Dermis microvascular lymphatic vessel endothelial cell (primary cell): Measurements from ENCODE around the gene MAPK11. TPM values are rescaled to one million over a fixed set of nuclear protein-coding genes. Genes with fewer than 3 reads are reported as not detected.
A peak's percentile ranks its signal among the peaks of the same experiment; 100 is the strongest.

Source experiments
- DNase-seq, 2 donors: peaks; one replicate each; pipeline versions ENCODE4 v3.0.0 to v3.0.0-alpha.2; 2010; ENCODE audit warnings: low read depth in 2 of 2
- total RNA-seq: library from RNA; depleted of rRNA; stranded (reverse); fragments of >200 nt; gene quantifications from 2 replicates; pipeline ENCODE4 v1.2.1, GENCODE V29; 2014

The MAPK11 gene
- total RNA-seq, result 19.9 and 25.9 TPM in 2 replicates

DNA sequence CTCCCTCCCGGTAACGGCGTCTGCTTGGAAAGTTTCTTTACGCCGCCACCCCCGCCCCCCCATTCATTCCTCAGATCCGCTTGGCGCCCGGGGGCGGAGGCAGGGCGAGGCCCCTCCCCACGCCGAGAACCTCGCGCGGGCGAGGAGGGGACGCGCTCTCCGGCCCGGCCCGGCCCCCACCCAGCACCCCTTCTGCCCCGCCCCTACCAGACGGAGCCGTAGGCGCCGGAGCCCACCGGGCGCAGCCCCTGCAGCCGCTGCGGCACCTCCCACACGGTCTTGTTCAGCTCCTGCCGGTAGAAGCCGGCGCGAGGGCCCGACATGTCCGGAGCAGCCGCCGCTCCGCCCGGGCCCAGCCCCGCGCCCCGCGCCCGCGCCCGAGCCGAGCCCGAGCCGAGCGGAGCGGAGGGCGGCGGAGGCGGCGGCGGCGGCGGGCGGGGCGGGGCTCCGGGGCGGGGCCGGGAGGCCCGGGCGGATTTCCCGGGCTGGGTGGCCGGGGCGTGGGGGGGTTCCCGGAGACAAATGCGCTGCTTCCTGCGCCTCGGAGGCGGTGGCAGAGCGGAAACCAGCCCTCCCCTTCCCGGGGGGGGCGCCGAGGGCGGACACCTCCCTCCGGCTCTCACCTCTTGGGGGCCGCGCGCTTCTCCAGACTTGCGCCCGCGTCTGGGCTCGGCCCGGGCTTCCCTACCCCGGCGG is at the start of gene MAPK11:
Gene MAPK11, minus strand, starts transcription at position 411 of the 696 bp plus-strand sequence. Its CDS starts 88 bp downstream, at position 323.
- DNase-seq, result peak in 1 of 2 donors; percentile 71

DNA sequence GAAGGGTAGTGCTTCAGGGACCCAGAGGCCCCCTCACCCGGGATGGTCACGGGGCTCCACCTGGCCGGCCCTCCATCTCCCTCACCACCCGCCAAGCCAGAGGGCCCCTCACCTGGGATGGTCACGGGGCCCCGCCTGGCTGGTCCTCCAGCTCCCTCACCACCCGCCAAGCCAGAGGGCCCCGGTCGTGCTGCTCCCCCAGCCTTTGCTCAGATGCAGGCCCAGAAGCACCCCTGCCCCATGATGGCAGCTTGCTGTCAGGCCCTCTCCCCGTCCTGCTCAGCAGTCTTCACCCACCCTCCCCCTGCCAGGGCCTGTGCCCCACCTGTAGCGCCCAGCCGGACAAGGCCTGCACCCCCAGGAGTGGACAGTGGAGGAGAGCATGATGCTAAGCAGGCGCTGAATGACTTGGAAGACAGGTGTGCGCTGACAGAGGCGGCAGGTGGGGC is 49.3 kb upstream of the MAPK11 start:
- no peak for DNase-seq

DNA sequence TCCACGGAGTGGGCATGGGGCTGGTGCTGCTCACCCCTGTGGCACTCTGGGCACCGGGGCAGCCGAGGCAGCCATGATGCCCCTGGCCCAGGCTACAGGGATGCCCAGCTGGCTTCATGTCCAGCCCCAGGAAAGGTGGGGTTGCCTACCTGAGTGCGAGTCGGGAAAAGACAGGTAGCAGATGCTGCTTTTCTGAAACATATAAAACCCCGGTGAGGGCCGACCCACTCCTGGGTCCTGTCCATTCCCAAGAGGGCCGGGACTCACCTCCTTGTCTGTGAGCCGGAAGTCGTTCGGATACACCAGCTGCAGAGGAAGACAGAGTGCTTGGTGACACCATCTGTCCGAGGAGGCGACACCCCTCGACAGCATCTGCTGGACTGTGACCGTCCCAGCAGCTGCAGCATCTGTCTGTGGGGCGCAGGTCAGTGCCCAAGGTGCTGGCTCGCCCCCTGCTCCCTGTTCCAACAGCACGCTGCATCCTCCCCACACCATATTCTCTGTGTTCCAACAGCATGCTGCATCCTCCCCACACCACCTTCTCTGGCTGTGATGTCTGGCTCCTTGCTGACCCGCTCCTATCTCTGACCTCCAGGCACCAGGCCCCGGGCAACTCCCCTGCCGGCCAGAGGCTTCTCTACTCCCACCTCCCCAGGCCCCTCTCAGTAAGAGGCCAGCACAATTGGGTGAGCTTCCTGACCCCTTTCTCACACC is 48.7 kb upstream of the MAPK11 start:
- DNase-seq, result no peak

DNA sequence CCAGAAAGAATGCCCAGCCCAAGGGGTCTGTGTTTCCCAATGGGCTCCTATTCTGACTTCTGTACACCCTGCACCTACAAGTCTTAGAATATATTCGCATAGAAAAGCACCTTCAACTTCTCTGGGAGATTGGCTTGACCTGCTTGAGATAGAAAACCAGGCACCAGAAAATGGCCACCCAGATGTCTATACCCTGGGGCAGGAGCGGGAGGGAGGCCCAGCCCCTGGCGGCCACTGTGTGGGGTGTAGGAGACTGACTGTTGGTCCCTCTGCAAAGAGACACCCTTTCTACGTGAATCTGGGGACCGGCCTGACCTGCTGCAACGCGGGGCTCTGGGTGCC is 48.1 kb upstream of the MAPK11 start:
- no peak for DNase-seq

DNA sequence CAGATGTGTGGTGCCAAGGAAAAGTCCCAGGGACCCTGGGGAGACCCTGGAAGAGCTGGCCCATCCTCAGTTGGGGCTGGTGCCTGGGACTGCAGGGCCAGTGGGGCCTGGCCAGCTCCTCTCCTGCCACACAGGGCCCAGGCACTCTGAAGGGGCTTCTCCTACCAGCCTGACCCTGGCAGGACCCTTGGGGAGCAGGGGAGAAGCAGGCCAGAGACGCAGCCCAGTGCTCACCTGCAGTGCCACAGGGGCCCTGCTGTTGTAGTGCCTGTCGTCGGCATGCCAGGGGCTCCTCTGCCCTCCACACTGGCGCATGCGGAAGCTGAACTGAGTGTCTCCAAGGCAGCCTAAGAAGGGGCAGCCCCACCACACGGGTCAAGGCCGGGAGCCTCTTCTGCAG is 47.5 kb upstream of the MAPK11 start:
- no peak for DNase-seq

DNA sequence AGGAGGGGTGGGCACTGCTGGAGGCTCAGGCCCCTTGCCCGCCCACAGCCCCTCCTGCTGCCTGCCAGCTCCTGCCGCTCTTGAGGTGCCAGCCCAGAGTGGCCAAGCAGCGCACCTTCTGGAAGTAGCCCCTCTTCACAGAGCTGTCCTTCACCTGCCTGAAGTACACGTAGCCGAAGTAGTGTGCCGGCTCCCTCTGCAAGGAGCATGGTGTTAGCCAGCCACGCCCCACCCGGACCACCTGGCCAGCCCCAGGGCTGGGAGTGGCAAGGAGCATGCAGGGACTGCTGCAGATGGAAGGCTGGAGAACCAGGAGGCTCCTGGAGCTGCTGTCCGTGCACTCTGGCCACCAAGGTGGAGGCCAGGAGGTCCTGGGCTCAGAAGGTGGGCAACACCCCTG is 47.0 kb upstream of the MAPK11 start:
- DNase-seq, result no peak

DNA sequence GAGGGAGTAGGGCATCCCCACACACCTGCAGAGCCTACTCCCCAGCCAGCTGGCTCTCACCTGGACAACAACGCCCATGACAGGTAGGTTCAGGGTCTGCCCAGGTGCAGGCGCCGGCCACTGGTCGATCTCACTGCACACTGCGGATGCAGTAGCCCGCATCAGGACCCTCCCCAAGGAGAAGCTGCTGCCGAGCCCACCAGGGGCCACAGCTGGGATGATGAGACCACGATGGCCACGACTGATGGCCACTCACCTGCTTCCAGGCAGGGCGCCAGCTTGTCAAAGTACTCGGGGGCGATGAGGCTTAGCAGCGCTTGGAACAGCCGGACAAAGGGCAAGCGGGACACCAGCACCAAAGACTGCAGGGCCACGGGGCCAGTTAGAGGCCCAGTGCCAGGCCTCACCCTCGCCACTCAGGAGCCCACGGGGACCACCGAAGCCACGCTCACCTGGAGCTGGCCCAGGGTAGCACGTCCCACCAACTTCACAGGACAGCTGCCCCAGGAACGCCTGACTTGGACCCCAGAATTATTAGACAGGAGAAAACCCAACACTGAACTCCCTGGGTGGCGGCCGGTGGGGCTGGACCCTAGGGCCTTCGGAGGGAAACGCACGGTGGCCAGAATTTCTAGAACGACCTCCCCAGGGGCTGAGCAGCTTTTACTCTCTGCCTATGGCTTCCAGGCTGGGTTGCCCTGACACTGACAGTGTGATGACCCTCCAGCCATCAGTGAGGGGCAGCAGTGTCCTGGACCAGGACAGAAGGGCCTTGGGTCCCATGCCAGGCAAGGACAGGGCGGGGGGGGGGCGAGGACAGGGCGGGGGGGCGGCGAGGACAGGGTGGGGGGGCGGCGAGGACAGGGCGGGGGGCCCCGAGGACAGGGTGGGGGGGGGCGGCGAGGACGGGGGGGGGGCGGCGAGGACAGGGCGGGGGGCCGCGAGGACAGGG is 46.2 kb upstream of the MAPK11 start:
- no peak for DNase-seq

DNA sequence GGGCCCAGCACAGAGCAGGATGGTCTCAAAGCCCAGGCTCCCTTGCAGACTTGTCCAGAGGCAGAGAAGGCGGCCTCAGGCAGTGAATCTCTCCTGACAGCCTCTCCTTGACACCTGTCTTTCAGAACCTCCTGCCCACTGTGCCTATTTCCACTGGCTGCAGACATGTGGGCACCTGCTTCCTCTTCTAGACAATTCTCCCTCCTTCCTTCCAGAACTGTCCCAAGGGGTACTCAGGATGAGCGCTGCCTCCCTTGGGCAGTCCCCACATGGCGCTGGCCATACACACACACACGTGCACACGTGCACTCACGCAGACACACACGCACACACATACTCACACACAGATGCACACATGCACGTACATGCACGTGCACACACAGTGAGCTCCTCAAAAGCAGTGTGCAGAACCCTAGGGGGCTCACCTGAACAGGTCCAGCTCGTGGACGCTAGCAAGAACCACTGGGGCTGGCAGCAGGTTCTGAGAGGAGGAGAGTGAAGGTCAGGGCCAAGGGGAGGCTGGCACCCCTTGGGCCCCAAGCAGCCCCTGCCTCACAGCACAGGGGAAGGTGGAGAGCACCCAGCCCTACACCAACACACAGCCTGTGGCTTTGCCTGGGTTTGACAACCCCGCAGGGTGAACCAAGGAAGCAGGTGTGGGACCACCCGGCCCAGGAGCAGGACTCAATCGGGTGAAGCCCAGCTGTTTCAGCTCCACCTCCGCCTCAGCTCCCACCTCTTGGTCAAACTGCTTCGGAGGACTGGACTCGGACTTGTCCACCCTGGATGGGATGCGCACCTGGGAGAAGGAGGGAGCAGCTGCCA is 45.3 kb upstream of the MAPK11 start:
- no peak for DNase-seq

DNA sequence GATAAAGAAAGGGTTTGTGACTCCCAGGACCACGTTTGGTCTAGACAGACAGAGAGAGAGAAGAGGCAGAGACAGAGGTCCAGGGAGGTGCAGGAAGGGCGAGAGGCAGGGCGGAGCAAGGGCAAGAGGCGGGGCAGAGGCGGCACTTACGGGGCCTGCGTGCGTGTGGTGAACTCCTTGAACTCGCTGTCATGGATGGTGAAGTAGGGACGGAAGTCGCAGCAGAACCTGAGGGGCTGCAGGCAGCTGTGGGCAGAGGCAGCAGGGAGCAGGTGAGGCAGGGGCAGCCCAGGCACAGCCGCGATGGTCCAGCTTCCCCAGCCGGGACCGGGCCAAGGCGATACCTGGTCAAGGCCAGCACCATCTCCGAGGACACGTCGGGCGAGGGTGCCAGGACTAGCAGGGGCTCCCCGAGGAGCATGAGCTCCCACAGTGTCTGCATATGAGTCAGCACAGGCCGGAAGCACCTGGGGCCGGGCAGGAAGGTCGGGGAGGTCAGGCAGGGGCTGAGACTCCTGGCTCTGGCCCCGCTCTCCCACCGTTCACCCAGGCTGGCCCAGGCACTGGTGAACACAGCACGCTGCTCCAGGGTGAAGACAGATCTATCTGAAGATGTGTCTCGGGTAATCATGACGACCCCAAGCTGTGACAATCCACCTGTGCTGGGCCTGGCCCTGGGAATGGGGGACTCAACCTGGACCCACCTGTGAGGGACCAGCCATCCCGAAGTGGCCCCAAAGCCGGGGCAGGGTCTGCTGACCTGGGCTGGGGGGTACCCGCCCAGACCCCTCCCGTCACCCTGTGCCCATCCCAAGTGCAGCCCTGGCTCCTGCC is 44.5 kb upstream of the MAPK11 start:
- peak in 1 of 2 donors; percentile 58 for DNase-seq

DNA sequence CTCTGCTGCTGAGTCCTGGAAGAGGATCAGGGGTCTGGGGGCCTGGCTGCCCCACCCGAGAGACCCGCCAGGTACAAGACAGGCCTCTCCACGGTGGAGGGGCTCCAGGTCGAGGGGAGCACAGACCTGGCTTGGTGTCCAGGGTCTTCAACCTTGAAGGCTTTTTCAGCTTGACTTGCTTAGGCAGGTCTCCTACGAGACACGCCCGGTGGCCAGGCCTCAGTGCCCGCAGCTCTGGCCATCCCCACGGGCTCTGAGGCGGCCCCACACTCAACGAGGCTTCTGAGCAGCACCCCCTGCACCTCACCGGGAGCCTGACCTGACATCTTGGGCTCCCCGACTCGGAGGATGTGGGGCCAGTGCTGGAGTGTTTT is 43.9 kb upstream of the MAPK11 start:
- DNase-seq, result no peak

DNA sequence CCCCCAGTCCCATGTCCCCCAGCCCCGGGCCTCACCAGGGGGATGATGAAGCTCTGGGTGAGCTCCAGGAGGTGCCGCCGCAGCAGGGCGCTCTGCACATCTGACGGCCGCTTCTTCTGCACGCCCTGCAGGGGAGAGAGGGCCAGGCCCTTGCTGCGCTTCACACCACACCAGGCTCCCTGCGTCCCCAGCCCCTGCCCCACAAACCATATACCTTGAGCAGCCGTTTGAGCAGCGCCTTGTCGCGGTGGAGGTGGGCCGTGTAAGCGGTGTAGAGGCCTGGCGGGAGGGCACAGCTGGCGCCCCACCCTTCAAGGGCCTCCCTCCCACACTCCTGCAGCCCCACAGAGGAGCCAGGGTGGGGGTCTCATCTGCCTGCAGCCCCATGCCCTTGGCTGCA is 43.4 kb upstream of the MAPK11 start:
- no peak for DNase-seq

DNA sequence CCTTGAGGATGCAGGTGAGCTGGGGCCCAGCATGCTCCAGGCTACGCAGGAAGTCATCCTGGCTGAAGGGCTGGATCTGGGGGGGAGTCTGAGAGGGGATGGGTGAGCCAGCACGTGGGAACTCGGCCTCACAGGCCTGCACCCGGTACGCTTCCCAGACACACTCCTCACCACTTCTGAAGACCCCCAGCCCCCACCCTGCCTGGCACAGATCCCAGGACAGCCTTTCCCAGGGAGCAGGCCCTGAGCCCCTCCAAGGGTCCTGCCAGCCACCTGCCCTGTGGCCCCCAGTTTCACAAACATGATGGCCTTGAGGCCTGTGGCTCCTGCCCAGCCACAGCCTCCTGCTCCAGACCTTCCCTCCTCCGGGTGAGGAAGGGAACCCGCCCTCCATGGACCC is 42.8 kb upstream of the MAPK11 start:
- DNase-seq, result no peak

DNA sequence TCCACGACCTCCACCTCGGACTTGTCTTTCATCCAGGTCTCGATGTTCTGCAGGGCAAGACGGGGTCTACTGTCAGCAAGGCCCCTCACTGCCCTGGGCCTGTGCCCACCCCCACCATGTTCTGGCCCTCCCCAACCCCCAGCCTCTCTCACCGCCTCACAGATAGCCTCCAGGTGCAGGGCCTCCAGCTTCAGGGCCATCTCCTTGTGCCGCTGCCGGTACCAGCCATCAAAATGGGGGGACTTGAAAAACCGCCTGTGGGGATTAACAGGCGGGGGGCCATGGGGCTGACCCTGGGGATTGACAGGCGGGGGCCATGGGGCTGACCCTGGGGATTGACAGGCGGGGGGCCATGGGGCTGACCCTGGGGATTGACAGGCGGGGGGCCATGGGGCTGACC is 42.2 kb upstream of the MAPK11 start:
- no peak for DNase-seq

DNA sequence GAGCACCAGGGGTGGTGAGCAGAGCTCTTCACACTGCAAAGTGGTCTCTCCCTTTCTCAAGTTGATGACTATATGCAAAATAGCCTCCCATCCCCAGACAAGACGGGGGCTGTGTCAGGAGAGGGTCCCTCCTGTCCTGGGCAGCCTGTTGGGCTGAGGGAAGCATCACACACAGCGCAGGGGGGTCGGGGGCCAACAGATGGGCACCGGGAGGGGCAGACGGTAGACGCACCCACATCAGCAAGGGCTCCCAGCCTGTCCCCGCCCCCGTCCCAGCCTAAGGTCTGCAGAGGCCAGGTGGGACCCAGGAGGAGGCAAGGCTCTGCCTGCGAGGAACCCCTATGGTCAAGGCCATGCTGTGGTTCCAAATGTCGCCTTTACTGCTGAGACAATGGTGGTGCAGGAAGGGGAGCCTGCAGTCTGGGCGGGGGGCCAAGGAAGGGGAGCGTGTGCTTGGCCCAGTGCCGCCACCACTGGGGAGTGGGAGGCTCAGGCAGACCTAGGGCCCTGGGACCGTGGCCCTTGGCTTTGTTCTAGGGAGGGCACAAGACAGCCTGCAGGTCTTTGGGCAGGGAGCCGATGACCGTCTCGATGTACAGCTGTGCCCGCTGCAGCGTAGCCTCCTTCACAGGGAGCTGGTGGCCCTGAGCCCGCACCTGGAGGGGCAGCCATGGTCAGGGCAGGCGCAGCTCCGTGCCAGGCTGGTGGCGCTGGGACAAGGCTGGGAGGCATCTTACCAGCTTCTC is 41.6 kb upstream of the MAPK11 start:
- DNase-seq, result no peak

DNA sequence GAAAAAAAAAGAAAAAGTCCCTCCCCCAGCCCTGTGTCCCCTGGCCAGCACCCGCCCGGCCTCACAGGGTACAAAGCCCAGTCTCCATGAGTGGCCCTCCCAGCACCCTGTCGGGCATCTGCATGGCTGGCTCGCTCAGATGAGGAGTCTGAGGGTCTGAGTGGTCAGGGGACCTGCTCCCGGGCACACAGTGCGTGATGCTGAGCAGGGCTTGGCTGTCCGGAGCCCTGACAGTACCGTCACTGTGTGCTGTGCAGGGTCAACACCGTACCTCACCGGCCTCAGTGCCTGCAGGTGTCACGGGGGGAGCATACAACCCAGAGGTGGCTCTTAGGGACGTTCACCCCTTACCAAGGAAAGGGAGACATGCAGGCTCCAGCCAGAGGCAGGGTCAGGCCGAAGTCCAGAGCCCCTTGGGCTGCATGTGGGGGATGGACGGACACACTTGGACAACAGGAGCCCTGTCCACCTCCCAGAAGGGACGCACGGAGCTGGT is 40.8 kb upstream of the MAPK11 start:
- no peak for DNase-seq

DNA sequence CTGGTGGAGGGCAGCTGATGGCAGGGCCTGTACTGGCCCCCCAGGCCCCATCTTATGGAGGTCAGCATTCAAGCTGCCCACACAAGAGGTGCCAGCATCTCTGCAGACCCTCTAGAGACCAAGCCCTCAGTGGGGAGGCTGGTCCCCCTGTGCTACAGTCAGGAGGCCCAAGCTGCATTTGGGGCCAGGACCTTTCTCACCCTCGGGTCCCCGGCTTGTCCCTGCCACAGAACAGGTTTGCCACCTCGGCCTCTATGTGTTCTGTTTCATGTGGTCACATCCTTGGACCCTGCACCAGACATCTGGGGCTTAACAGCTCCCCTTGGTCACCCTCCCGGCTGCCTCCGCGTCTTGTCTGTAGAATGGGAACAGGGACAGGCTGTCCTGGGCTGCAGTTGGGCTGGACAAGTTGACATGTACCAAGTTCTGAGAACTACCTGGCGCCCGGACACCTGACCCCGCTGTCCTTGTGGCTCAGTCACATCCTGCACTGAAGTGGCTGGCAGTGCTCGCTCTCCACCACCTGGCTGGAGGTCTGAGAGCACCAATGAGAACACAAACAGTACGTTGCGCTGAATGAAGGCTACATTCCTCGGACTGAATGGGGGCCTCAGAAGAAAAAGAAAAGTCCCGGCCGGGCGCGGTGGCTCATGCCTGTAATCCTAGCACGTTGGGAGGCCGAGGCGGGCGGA is 40.0 kb upstream of the MAPK11 start:
- no peak for DNase-seq

DNA sequence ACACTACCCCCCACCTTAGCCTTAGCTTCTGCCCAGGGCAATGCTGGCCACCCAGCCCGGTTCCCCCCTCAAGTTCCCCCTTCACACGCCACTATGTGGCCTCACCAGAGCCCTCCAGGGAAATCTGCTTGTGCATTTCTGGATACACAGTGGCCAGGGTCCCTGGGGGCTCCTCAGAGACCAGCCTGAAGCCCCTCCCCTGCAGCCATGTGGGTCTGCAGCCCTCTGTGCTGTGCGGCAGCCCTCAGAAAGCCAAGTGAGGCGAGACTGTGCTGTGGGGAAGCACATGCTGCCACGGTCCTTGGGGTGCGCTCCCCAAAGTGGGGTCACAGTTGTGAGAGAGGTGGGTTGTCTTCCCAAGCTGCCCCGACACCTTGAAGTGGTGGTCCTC is 39.4 kb upstream of the MAPK11 start:
- no peak for DNase-seq

DNA sequence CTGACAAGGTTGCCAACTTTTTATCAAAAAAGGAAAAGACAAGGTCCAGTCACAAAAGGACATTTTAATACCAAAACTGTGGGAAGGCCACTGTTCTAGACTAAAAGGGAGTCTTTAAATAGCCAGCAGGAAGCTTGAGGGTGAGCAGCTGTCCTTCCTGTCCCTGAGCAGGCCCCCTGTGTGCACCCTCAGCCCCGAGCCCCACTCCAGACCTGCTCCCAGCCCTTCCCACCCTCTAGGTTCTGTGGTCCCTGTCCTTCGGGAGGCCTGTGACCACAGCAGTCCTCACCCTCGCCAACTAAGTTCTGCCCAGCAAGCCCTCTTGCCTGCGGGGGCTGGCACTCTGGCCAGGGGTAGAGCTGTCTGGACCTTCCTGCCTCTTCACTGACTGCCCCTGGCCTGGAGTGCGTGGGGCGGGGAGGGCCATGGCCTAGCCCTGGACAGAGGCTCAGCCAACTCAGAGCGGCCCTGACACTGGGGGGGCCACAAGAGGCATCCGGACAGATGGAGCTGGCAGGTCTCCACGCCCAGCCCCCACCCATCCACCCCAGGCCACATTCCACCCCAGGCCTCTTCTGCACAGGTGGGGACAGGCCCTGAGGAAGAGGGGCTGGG is 38.9 kb upstream of the MAPK11 start:
- DNase-seq, result no peak

DNA sequence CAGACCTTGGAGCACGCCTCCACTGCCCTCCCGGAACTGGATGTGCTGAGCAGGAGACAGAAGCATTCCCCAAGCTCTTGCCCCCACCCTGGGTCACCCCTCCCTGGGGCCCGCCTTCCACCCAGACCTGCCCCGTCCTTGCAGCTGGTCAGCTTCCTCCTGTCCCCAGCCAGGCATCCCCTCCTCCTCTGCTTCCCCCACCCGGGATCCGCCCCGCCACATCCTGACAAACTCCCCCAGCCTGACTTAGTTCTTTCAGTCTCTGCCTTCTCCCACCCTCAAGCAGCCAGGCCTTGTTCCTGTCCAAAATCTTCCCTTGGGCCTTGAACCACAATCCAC is 38.4 kb upstream of the MAPK11 start:
- DNase-seq, result peak in 1 of 2 donors; percentile 44
